ENCODE results near the gene FGR.

FGR gene

GRCh38 chr1:27571439-27572018 is 63.5 kb downstream of the FGR start:
- H3K9me3 ChIP-seq (ENCODE audit: control insufficient read depth, insufficient read depth, low read length): no peaks in the 10 kb centered on the region
- H3K36me3 ChIP-seq (ENCODE audit: control insufficient read depth, insufficient read depth, low read length): no peaks in the 10 kb centered on the region

GRCh38 chr1:27570784-27571183 is 64.2 kb downstream of the FGR start:
- Histone ChIP-seq H3K9me3 (ENCODE audit: control insufficient read depth, insufficient read depth, low read length) (no peaks in the 10 kb centered on the region), H3K36me3 (ENCODE audit: control insufficient read depth, insufficient read depth, low read length) (no peaks in the 10 kb centered on the region), H3K4me1 (ENCODE audit: control insufficient read depth, insufficient read depth, low read length) (peaks cover 44% of the 10 kb centered on the region), H3K27me3 (ENCODE audit: control insufficient read depth, insufficient read depth, low read length) (no peaks in the 10 kb centered on the region), H3K27ac (ENCODE audit: low read length) (peak overlapping the region; percentile 19), H3K4me3 (ENCODE audit: low read length) (no peak overlapping the region)
- no CpG with 5 or more reads among the region's 3 CpGs for WGBS (ENCODE audit: insufficient coverage, insufficient read length)
- DNase-seq (ENCODE audit: low read depth, low spot score): no peak

More at GRCh38 chr1:27571439-27572018, 63.5 kb downstream of the FGR start:
- H3K4me1 ChIP-seq (ENCODE audit: control insufficient read depth, insufficient read depth, low read length): peaks cover 44% of the 10 kb centered on the region
- WGBS (ENCODE audit: insufficient coverage, insufficient read length): no CpG with 5 or more reads among the region's 18 CpGs
- peak overlapping the region; percentile 17 for H3K27ac ChIP-seq (ENCODE audit: low read length)
- DNase-seq (ENCODE audit: low read depth, low spot score): no peak
- no peaks in the 10 kb centered on the region for H3K27me3 ChIP-seq (ENCODE audit: control insufficient read depth, insufficient read depth, low read length)
- no peak overlapping the region for H3K4me3 ChIP-seq (ENCODE audit: low read length)

GRCh38 chr1:27570356-27570755 is 64.6 kb downstream of the FGR start:
- H3K9me3 ChIP-seq (ENCODE audit: control insufficient read depth, insufficient read depth, low read length): no peaks in the 10 kb centered on the region
- H3K4me3 ChIP-seq (ENCODE audit: low read length): no peak overlapping the region
- H3K4me1 ChIP-seq (ENCODE audit: control insufficient read depth, insufficient read depth, low read length): peaks cover 44% of the 10 kb centered on the region
- H3K27me3 ChIP-seq (ENCODE audit: control insufficient read depth, insufficient read depth, low read length): no peaks in the 10 kb centered on the region
- no CpG with 5 or more reads among the region's 2 CpGs for WGBS (ENCODE audit: insufficient coverage, insufficient read length)
- H3K36me3 ChIP-seq (ENCODE audit: control insufficient read depth, insufficient read depth, low read length): no peaks in the 10 kb centered on the region
- no peak for DNase-seq (ENCODE audit: low read depth, low spot score)
- H3K27ac ChIP-seq (ENCODE audit: low read length): peak overlapping the region; percentile 19

- Histone ChIP-seq H3K4me3 (ENCODE audit: low read length) (no peak overlapping the region), H3K36me3 (ENCODE audit: control insufficient read depth, insufficient read depth, low read length) (no peaks in the 10 kb centered on the region), H3K27me3 (ENCODE audit: control insufficient read depth, insufficient read depth, low read length) (no peaks in the 10 kb centered on the region), H3K27ac (ENCODE audit: low read length) (no peak overlapping the region), H3K9me3 (ENCODE audit: control insufficient read depth, insufficient read depth, low read length) (no peaks in the 10 kb centered on the region), H3K4me1 (ENCODE audit: control insufficient read depth, insufficient read depth, low read length) (peaks cover 44% of the 10 kb centered on the region)
- no CpG with 5 or more reads among the region's 14 CpGs for WGBS (ENCODE audit: insufficient coverage, insufficient read length)
- DNase-seq (ENCODE audit: low read depth, low spot score): no peak
Measured at GRCh38 chr1:27569506-27570291, 65.3 kb downstream of the FGR start.

- Histone ChIP-seq H3K4me3 (ENCODE audit: low read length) (no peak overlapping the region), H3K27ac (ENCODE audit: low read length) (no peak overlapping the region), H3K27me3 (ENCODE audit: control insufficient read depth, insufficient read depth, low read length) (no peaks in the 10 kb centered on the region), H3K4me1 (ENCODE audit: control insufficient read depth, insufficient read depth, low read length) (peaks cover 41% of the 10 kb centered on the region), H3K36me3 (ENCODE audit: control insufficient read depth, insufficient read depth, low read length) (no peaks in the 10 kb centered on the region), H3K9me3 (ENCODE audit: control insufficient read depth, insufficient read depth, low read length) (no peaks in the 10 kb centered on the region)
- WGBS (ENCODE audit: insufficient coverage, insufficient read length): no CpG with 5 or more reads among the region's 3 CpGs
- DNase-seq (ENCODE audit: low read depth, low spot score): no peak
Measured at GRCh38 chr1:27569088-27569460, 65.9 kb downstream of the FGR start.

- no peak for DNase-seq (ENCODE audit: low read depth, low spot score)
- no CpG with 5 or more reads among the region's 65 CpGs for WGBS (ENCODE audit: insufficient coverage, insufficient read length)
- no peaks in the 10 kb centered on the region for H3K36me3 ChIP-seq (ENCODE audit: control insufficient read depth, insufficient read depth, low read length)
- no peaks in the 10 kb centered on the region for H3K9me3 ChIP-seq (ENCODE audit: control insufficient read depth, insufficient read depth, low read length)
- H3K4me3 ChIP-seq (ENCODE audit: low read length): no peak overlapping the region
- no peaks in the 10 kb centered on the region for H3K27me3 ChIP-seq (ENCODE audit: control insufficient read depth, insufficient read depth, low read length)
- H3K4me1 ChIP-seq (ENCODE audit: control insufficient read depth, insufficient read depth, low read length): peaks cover 39% of the 10 kb centered on the region
- no peak overlapping the region for H3K27ac ChIP-seq (ENCODE audit: low read length)
Measured at GRCh38 chr1:27568300-27569087, 66.5 kb downstream of the FGR start.

- no peak overlapping the region for H3K4me3 ChIP-seq (ENCODE audit: low read length)
- H3K9me3 ChIP-seq (ENCODE audit: control insufficient read depth, insufficient read depth, low read length): no peaks in the 10 kb centered on the region
- no peaks in the 10 kb centered on the region for H3K36me3 ChIP-seq (ENCODE audit: control insufficient read depth, insufficient read depth, low read length)
- no peaks in the 10 kb centered on the region for H3K27me3 ChIP-seq (ENCODE audit: control insufficient read depth, insufficient read depth, low read length)
- peaks cover 38% of the 10 kb centered on the region for H3K4me1 ChIP-seq (ENCODE audit: control insufficient read depth, insufficient read depth, low read length)
- no CpG with 5 or more reads among the region's 8 CpGs for WGBS (ENCODE audit: insufficient coverage, insufficient read length)
- DNase-seq (ENCODE audit: low read depth, low spot score): no peak
- H3K27ac ChIP-seq (ENCODE audit: low read length): no peak overlapping the region
Measured at GRCh38 chr1:27567971-27568299, 67.0 kb downstream of the FGR start.

GRCh38 chr1:27567146-27567526 is 67.8 kb downstream of the FGR start:
- Histone ChIP-seq H3K27ac (ENCODE audit: low read length) (no peak overlapping the region), H3K4me3 (ENCODE audit: low read length) (no peak overlapping the region), H3K4me1 (ENCODE audit: control insufficient read depth, insufficient read depth, low read length) (peaks cover 34% of the 10 kb centered on the region), H3K9me3 (ENCODE audit: control insufficient read depth, insufficient read depth, low read length) (no peaks in the 10 kb centered on the region), H3K27me3 (ENCODE audit: control insufficient read depth, insufficient read depth, low read length) (no peaks in the 10 kb centered on the region), H3K36me3 (ENCODE audit: control insufficient read depth, insufficient read depth, low read length) (no peaks in the 10 kb centered on the region)
- no peak for DNase-seq (ENCODE audit: low read depth, low spot score)
- WGBS (ENCODE audit: insufficient coverage, insufficient read length): no CpG with 5 or more reads among the region's 15 CpGs

GRCh38 chr1:27566462-27567145 is 68.4 kb downstream of the FGR start:
- DNase-seq (ENCODE audit: low read depth, low spot score): no peak
- Histone ChIP-seq H3K4me1 (ENCODE audit: control insufficient read depth, insufficient read depth, low read length) (peaks cover 33% of the 10 kb centered on the region), H3K27ac (ENCODE audit: low read length) (no peak overlapping the region), H3K4me3 (ENCODE audit: low read length) (no peak overlapping the region), H3K9me3 (ENCODE audit: control insufficient read depth, insufficient read depth, low read length) (no peaks in the 10 kb centered on the region), H3K27me3 (ENCODE audit: control insufficient read depth, insufficient read depth, low read length) (no peaks in the 10 kb centered on the region), H3K36me3 (ENCODE audit: control insufficient read depth, insufficient read depth, low read length) (no peaks in the 10 kb centered on the region)
- WGBS (ENCODE audit: insufficient coverage, insufficient read length): no CpG with 5 or more reads among the region's 13 CpGs

All from iPS DF 6.9 (cell line).